ENCODE measurements around the gene HOXC5. TPM values are rescaled to one million over a fixed set of nuclear protein-coding genes. Genes with fewer than 3 reads are reported as not detected.
A peak's percentile ranks its signal among the peaks of the same experiment; 100 is the strongest.

The HOXC5 gene
- total RNA-seq, 1 experiment from 2014 or later, result 1.1 TPM

DNA sequence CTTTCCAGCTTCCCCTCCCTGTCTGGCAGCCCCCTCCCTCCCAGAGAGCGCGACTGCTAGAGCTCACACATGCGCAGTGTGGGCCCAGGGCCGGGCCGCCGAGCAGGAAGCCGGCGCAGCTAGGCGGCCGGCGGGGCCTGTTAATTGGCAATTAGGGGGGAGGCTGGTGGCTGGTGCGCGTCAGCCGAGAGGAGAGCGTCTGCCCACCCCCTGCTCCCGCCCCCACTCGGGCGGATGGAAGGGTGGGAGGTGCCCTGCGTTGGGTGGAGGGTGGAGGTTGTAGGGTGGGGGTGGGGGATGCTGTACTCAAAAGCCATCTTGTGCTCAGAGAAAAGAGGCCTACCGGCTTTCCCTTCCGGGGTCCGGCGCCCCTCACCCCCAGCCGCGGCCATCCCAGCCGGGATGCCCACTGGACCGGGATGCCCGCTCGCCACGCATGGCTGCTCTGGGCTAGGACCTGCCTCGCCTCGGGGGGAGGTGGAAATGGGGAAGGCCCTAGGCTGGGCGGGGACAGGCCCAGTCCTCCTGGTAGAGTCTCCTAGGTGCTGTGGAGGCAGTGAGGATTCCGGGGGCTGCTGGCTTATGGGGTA lies 14.9 kb upstream of the HOXC5 start (continued):
- TF ChIP-seq EZH2 (IDR thresholded peaks at IDR 0.05) (no peak), ZFX (IDR thresholded peaks at IDR 0.05) (peak; percentile 96), CBX3 (IDR thresholded peaks at IDR 0.05; ENCODE audit: low read depth) (no peak), RAD21 (IDR thresholded peaks at IDR 0.05; ENCODE audit: low read depth) (no peak)

DNA sequence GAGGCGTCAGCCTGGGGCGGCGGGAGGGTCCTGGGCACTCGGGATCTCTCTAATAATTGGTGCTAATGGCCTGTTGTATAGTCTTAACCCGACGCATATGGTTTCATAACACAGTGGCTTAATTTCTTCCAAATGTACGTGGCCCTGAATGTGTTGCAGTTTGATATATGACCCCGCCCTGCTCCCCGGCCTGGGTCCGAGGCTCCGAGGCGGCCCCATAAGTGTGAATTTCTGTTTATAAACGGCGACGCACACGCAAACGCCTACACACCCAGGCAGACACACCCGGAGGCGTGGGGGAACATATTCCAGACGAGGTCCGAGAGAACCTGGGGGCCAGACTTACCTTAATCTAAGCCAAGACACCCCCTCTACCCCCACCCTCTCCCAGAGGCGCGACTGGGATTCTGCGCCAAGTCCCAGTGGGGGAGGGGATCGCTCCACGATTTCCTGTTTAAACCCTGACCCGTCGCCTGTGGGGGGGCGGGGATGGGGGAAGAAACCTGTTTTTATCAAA lies 14.3 kb upstream of the HOXC5 start:
- Histone ChIP-seq H3K4me3 (replicated peaks in 1 of 2; ENCODE audit: low read depth in 1 of 2, low read length in 2 of 2) (peak overlapping the region; percentile 76 to 88), H3K9ac (ENCODE audit: low read length) (peak overlapping the region; percentile 94), H3K4me2 (ENCODE audit: low read length) (peak overlapping the region; percentile 99), H3K9me2 (ENCODE audit: insufficient read depth) (no peaks in the 10 kb centered on the region), H3K27me3 (ENCODE audit: insufficient read depth, low read length) (no peaks in the 10 kb centered on the region), H4K20me1 (ENCODE audit: insufficient read depth) (no peaks in the 10 kb centered on the region), H3K36me3 (ENCODE audit: control insufficient read depth in 1 of 2, insufficient read depth in 2 of 2, low read length in 2 of 2) (no peaks in the 10 kb centered on the region), H3K79me2 (ENCODE audit: insufficient read depth, low read length) (no peaks in the 10 kb centered on the region), H2AFZ (ENCODE audit: low read depth, low read length, poor library complexity, severe bottlenecking) (no peak overlapping the region), H3K9me3 (ENCODE audit: control insufficient read depth in 1 of 2, insufficient read depth in 1 of 2, low read depth in 1 of 2, low read length in 2 of 2) (no peaks in the 10 kb centered on the region), H3K4me1 (ENCODE audit: control insufficient read depth in 1 of 2, insufficient read depth in 2 of 2, low read length in 2 of 2) (peaks cover 24 to 38% of the 10 kb centered on the region in 2 experiments), H3K27ac (ENCODE audit: low read depth, low read length) (peak overlapping the region; percentile 94)
- intact Hi-C loops (cut with micrococcal nuclease), result no loop called here
- no peak for TF ChIP-seq JUND (IDR thresholded peaks at IDR 0.05)
- no peak for TF ChIP-seq ELF1 (IDR thresholded peaks at IDR 0.05; ENCODE audit: borderline replicate concordance, low read depth)
- peak; percentile 37 for TF ChIP-seq POLR2A (IDR thresholded peaks at IDR 0.05; ENCODE audit: borderline replicate concordance, extremely low read depth, insufficient read depth, insufficient read length)
- peak; percentile 65 for TF ChIP-seq ZFX (IDR thresholded peaks at IDR 0.05)
- ATAC-seq (peak; percentile 1), DNase-seq (ENCODE audit: low read depth, low spot score) (no peak)
- RAD21 ChIA-PET (ENCODE audit: low non-redundant PET in 1 of 2, low total read pairs in 2 of 2, uncharacterized antibody in 2 of 2, unreplicated experiment in 2 of 2), result interaction anchor here in 1 of 2 experiments (0.8 kb wide), 2 partner anchors 120 to 183 kb away, joined by 3 to 4 read pairs; no protein-coding TSS in a partner anchor
- TSS peak; percentile 90 for BruUV-seq (replicated peaks)
- POLR2A ChIA-PET, result no interaction called here
- CTCF ChIA-PET, result interaction anchor here (1.1 to 3.3 kb wide), 4 partner anchors 9 to 272 kb away, joined by 3 to 43 read pairs (median 14); partner anchors contain the start of genes HOXC5 and HOXC6

DNA sequence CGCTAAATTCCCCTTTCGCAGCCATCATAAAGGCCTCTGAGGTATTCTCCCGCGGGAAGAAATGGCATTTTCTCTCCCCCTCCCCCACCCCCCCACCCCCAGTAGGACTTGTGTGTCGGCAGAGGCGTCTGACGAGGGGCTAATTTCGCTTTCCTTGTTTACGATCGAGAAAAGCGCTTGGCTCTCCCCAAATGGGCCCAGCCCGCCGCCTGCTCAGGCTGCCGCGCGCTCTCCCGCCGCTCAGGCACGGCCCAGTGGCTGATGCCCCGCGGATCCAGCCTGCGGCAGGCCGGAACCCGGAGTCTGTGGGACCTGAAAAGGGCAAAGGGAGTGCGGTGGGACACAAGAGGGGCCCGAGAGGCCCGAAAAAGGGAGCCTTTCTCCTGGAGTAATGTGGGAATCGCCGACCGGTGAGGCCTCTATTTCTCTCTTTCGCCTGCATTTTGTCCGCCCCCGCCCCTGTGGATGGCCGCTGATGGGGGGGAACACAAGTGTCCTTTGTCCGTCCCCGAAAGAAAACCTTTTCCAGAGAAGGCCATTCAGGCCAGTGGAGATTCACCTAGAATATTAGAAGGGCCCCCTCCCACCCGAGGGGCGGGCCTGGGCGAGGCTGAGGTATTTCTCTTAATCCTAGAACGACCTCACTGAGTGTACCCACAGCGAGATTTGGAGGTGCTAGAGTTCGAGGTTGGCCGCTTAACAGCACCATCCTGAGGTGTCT lies 13.6 kb upstream of the HOXC5 start:
- Histone ChIP-seq H3K9ac (ENCODE audit: low read length) (no peak overlapping the region), H3K27me3 (ENCODE audit: insufficient read depth, low read length) (no peaks in the 10 kb centered on the region), H3K9me2 (ENCODE audit: insufficient read depth) (no peaks in the 10 kb centered on the region), H4K20me1 (ENCODE audit: insufficient read depth) (no peaks in the 10 kb centered on the region), H3K4me1 (ENCODE audit: control insufficient read depth in 1 of 2, insufficient read depth in 2 of 2, low read length in 2 of 2) (peaks cover 24 to 38% of the 10 kb centered on the region in 2 experiments), H3K9me3 (ENCODE audit: control insufficient read depth in 1 of 2, insufficient read depth in 1 of 2, low read depth in 1 of 2, low read length in 2 of 2) (no peaks in the 10 kb centered on the region), H3K4me3 (replicated peaks in 1 of 2; ENCODE audit: low read depth in 1 of 2, low read length in 2 of 2) (no peak overlapping the region; a peak in 1 of 4 replicates), H3K4me2 (ENCODE audit: low read length) (peak overlapping the region; percentile 99; the same call in 1 of the 2 replicates), H3K79me2 (ENCODE audit: insufficient read depth, low read length) (no peaks in the 10 kb centered on the region), H3K27ac (ENCODE audit: low read depth, low read length) (no peak overlapping the region; the same call in 1 of the 2 replicates), H3K36me3 (ENCODE audit: control insufficient read depth in 1 of 2, insufficient read depth in 2 of 2, low read length in 2 of 2) (no peaks in the 10 kb centered on the region), H2AFZ (ENCODE audit: low read depth, low read length, poor library complexity, severe bottlenecking) (no peak overlapping the region)
- POLR2A ChIA-PET, result no interaction called here
- DNase-seq (ENCODE audit: low read depth, low spot score), result no peak
- RAD21 ChIA-PET (ENCODE audit: low non-redundant PET in 1 of 2, low total read pairs in 2 of 2, uncharacterized antibody in 2 of 2, unreplicated experiment in 2 of 2), result no interaction called here
- BruUV-seq (replicated peaks), result no TSS peak
- ATAC-seq, result no peak
- TF ChIP-seq POLR2AphosphoS5 (IDR thresholded peaks at IDR 0.05; ENCODE audit: low read depth, low read length), result no peak
- no peak for TF ChIP-seq SRF (IDR thresholded peaks at IDR 0.05; ENCODE audit: low read depth)
- CTCF ChIA-PET, result no interaction called here
- intact Hi-C loops (cut with micrococcal nuclease), result no loop called here

All from HCT116 (cell line).